ENCODE measurements around the gene YARS2.
A peak's percentile ranks its signal among the peaks of the same experiment; 100 is the strongest.

Gene YARS2

DNA sequence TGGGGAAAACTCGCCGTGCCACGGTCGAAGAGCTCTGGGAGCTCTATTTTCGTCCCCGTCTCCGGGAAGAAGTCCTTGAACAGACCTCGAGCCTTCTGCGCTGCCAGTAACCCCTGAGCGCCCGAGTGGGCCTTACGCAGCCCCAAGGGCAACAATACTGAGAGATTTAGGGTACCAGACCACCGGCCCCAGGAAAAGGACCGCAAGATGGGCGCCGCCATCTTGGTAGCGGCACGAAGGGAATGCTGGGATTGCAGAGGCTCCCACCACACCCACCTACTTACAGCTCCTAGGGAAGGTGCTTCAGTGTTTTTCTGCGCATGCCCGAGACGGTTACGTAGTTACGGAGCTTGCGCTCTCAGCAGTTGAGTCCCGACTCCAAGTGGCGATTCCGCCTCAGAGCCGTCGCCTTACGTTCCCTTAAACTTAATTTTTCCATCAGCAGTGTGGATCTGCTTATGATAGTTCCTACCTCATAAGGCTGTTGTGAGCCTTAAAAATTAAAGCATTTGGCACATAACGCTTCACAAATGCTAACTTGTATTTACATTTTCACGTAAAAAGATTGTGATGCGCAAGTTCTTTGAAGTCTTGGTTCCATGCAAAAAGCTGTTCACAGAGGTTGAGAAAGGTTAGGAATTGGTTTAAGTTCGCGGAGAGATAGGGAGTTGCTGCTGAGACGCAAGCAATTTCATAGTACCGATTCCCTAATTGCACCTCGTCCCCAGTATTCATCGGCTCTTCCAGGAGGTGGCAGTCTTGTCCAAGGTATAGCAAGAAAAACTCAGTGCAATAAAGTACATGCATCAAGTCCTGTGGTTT is at the start of gene YARS2:
YARS2 (minus strand) TSS at position 244 of the 822 bp plus-strand sequence; CDS start at position 221, 23 bp downstream.
- peak; percentile 92 for DNase-seq (ENCODE audit: low spot score)

DNA sequence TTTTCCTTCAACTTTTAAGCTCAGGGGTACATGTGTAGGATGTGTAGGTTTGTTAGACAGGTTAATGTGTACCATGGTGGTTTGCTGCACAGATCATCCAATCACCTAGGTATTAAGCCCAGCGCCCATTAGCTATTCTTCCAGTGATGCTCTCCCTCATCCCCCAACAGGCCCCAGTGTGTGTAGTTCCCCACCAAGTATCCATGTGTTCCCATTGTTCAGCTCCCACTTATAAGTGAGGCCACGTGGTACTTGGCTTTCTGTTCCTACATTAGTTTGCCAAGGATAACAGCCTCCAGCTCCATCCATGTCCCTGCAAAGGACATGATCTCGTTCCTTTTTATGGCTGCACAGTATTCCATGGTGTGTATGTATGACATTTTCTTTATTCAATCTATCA is 48.6 kb upstream of the YARS2 start:
- no peak for DNase-seq (ENCODE audit: low spot score)

DNA sequence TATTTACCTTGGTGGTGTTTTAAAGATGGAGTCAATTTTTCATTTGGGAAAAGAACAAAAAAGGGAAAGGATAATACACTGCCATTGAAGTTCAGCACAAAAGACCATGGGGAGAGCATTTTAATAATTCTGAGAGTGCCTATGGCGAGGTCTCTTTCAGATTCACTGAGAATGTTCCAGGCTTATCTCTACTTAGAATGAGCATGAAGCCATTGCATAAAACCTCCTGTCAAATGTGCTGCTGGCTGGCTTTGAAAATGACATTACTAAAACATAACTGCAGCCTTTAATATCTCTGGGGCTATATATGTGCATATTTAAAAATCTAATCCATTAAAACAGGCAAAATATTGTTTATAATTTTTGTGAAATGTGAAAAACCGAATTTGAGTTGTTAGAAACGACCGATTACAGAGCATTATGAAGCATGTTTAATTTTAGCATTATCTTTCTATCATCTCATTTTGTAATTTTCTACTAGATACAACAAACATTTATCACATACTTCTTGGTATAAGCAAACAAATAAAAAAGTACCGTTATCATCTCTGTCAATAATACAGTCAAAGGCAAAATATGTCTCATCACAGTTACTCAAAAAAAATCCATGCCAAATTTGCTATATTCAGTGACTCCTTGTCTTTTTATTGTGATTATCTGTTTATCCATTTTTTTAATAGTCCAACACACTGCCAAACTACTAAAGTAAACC is 45.7 kb upstream of the YARS2 start:
- DNase-seq (ENCODE audit: low spot score) = no peak

GRCh38 chr12:32794281-32794680 is 38.6 kb upstream of the YARS2 start:
- DNase-seq (ENCODE audit: low spot score) = no peak

GRCh38 chr12:32789916-32790315 is 34.2 kb upstream of the YARS2 start:
- no peak for DNase-seq (ENCODE audit: low spot score)

DNA sequence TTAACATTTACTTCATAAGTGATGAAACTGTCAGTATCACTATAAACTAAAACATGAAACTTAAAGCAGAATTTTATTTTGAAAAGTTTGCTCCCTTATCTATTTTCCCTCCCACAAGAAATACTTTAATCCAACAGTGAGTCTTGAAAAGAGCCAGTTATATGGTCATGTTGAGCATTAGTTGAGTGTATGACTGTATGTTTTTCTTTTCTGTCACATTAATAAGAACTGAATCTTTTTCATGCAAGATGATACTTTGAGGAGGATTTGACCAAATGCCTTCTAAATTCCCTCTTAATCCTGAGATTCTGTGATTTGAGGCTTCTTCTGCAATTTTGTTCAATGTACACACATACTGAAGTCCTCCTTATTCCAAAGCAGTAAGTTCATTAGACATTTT is 33.7 kb upstream of the YARS2 start:
- no peak for DNase-seq (ENCODE audit: low spot score)

DNA sequence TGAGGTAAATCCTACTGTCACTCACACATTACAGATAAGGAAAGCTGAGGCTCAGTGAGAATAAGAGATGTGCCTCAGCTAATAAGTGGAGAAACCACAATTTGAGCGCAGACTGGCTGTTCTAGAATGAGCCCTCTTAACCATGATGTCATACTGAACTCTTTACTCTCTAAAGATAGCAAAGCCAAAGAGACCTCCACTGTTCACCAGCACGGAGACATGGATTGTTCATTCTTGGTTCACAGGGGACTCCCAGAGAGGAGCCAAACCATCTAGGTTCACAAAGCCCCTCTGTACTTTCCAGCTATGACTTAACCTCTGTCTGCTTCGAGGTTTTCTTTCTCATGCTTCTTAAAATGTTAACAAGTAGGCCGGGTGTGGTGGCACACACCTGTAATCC is 32.7 kb upstream of the YARS2 start:
- no peak for DNase-seq (ENCODE audit: low spot score)

- DNase-seq (ENCODE audit: low spot score) = no peak
Observed at GRCh38 chr12:32785557-32785956, 29.9 kb upstream of the YARS2 start.

DNA sequence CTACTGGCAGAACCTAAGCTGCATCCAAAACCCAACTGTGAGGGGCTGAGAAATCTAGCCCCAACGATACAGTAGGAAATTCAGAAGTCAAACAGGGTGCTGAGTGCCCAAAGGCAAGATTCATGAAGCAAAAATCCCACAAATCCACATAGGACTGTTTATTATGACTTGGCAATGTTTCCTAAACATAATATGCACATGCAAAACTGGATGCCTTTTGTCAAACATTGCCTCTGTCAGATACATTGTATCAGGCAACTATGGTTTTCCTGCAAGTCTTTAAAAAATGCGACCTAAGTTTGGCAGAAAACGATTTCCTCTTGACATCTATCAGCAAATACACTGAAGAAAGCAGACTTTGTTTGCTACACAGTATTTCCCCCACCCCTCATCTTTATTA is 27.3 kb upstream of the YARS2 start:
- no peak for DNase-seq (ENCODE audit: low spot score)

- no peak for DNase-seq (ENCODE audit: low spot score)
Observed at GRCh38 chr12:32780071-32780470, 24.4 kb upstream of the YARS2 start.

GRCh38 chr12:32777691-32778175 is 22.0 kb upstream of the YARS2 start:
- no peak for DNase-seq (ENCODE audit: low spot score)

- DNase-seq (ENCODE audit: low spot score) = no peak
Observed at GRCh38 chr12:32777159-32777558, 21.5 kb upstream of the YARS2 start.

DNA sequence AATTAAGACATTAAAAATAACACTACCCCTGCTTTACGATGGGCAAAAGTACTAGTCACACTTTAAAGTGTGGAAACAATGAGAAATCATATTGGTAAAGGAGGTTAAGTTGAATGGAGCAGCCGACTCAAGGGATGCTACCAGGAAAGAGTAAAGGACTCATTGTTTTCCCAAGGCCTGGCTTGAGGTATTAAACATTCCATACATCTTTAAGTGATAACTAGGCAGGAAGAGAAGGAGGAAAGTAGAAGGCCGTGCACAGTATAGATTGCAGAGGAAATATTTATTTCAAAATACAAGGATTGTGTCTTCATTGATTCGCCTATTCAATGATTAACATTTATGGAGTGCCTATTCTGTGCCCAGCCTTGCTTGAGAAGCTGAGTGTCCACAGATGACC is 20.6 kb upstream of the YARS2 start:
- no peak for DNase-seq (ENCODE audit: low spot score)

GRCh38 chr12:32773691-32774090 is 18.0 kb upstream of the YARS2 start:
- no peak for DNase-seq (ENCODE audit: low spot score)

- DNase-seq (ENCODE audit: low spot score) = no peak
Observed at GRCh38 chr12:32770141-32770540, 14.4 kb upstream of the YARS2 start.

DNA sequence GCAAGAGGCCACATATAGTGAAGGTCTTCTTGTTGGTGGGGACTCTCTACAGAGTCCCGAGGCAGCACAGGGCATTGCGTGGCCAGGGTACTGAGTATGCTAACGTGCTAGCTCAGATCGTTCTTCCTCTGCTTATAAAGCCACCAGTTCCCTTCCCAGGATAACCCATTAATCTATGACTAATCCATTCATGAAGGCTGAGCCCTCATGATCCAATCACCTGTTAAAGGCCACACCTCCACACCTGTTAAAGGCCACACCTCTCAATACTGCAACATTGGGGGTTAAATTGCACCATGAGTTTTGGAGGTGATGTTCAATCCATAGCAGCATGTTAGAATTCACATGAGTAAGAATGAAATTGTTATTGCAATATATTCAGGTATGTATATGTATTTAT is 12.8 kb upstream of the YARS2 start:
- DNase-seq (ENCODE audit: low spot score) = no peak

GRCh38 chr12:32765906-32766305 is 10.2 kb upstream of the YARS2 start:
- no peak for DNase-seq (ENCODE audit: low spot score)

GRCh38 chr12:32761716-32762115 is 6.0 kb upstream of the YARS2 start:
- no peak for DNase-seq (ENCODE audit: low spot score)

GRCh38 chr12:32757157-32757556 is 1.5 kb upstream of the YARS2 start:
- DNase-seq (ENCODE audit: low spot score) = no peak

- DNase-seq (ENCODE audit: low spot score) = no peak
Observed at GRCh38 chr12:32756476-32757066, 874 bp upstream of the YARS2 start.

DNA sequence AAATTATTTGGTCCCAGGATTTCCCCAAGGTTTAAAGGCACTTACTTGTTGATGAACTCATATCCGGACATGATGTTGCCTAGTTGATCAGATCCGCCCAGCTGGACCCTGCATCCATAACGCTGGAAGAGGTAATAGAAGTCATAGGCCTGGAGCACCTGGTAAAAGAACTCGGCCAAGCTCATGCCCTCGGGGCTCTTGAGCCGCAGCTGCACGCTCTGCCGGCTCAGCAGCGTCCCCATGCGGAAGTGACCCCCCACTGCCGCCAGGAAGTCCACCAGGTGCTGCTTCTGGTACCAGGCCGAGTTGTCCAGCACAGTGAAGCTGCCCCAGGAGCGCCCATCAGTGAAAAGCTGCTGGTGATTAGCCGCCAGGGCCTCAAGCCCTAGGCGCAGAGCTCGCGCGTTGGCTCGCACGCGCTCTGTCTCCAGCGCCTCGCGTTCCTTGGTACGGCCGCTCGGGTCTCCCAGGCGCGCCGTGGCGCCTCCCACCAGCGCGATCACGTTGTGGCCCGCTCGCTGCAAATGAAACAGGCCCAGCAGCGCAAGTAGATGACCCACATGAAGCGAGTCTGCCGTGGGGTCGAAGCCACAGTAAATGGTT is 545 bp downstream of the YARS2 start:
- DNase-seq (ENCODE audit: low spot score) = peak; percentile 60

- no peak for DNase-seq (ENCODE audit: low spot score)
Observed at GRCh38 chr12:32754111-32754510, 1.6 kb downstream of the YARS2 start.

GRCh38 chr12:32753605-32754004 is 2.1 kb downstream of the YARS2 start:
- no peak for DNase-seq (ENCODE audit: low spot score)
